DND-41 (cell line): ENCODE measurements around the gene MRPS31.

Source experiments
- EZH2 ChIP-seq: IDR thresholded peaks from 3 replicates; pipeline ENCODE4 v1.6.1; 2012; ENCODE audit warnings: borderline replicate concordance, low read depth, mild to moderate bottlenecking, moderate library complexity, low read length, inconsistent platforms; ENCODE audit not compliant: severe bottlenecking
- TF ChIP-seq, protein P1 (sequence below): IDR thresholded peaks from 2 replicates; pipeline ENCODE4 v1.5.1; 2012; ENCODE audit warnings: borderline replicate concordance, low read length, moderate library complexity, mild to moderate bottlenecking; ENCODE audit not compliant: poor library complexity, severe bottlenecking; ENCODE audit errors: extremely low read depth

GRCh38 chr13:40728595-40728994, 42.4 kb downstream of the MRPS31 start:
- TF ChIP-seq, protein P1, sequence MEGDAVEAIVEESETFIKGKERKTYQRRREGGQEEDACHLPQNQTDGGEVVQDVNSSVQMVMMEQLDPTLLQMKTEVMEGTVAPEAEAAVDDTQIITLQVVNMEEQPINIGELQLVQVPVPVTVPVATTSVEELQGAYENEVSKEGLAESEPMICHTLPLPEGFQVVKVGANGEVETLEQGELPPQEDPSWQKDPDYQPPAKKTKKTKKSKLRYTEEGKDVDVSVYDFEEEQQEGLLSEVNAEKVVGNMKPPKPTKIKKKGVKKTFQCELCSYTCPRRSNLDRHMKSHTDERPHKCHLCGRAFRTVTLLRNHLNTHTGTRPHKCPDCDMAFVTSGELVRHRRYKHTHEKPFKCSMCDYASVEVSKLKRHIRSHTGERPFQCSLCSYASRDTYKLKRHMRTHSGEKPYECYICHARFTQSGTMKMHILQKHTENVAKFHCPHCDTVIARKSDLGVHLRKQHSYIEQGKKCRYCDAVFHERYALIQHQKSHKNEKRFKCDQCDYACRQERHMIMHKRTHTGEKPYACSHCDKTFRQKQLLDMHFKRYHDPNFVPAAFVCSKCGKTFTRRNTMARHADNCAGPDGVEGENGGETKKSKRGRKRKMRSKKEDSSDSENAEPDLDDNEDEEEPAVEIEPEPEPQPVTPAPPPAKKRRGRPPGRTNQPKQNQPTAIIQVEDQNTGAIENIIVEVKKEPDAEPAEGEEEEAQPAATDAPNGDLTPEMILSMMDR: no peak
- no peak for TF ChIP-seq EZH2
